Vagina (tissue), 2 donors: ENCODE results near the gene PARD3.

Source experiments
- CTCF ChIP-seq, 3 experiments: fragments of 450-650 bp in 2 of 3; fragments of 200-600 bp in 1 of 3; sonication (generic) in 1 of 3; IDR thresholded peaks; one replicate each; pipeline ENCODE4 v1.5.1; 2017 to 2019; ENCODE audit warnings: antibody characterized with exemption in 3 of 3, mild to moderate bottlenecking in 2 of 3, moderate library complexity in 2 of 3
- POLR2AphosphoS5 ChIP-seq, 2 donors: sonication (generic); formaldehyde crosslinking; IDR thresholded peaks; one replicate each; pipeline ENCODE4 v1.9.0; 2017; ENCODE audit warnings: antibody characterized with exemption in 2 of 2, mild to moderate bottlenecking in 2 of 2, low read depth in 1 of 2; ENCODE audit not compliant: insufficient read depth in 1 of 2

GRCh38 chr10:34191406-34191805, 623.7 kb downstream of the PARD3 start:
- TF ChIP-seq CTCF (IDR thresholded peaks at IDR 0.05) (no peak), POLR2AphosphoS5 (IDR thresholded peaks at IDR 0.05; ENCODE audit: insufficient read depth in 1 of 2, low read depth in 1 of 2) (no peak)
